HG03280 (cell line): ENCODE results near the gene DCC.

Experiments used
- ATAC-seq: cut with Tn5 transposase; IDR thresholded peaks from one replicate; pipeline ENCODE4 v1.9.1; 2021; ENCODE audit warnings: mild to moderate bottlenecking, moderate library complexity; ENCODE audit not compliant: unreplicated experiment

The DCC gene

GRCh38 chr18:52678034-52678433 is 338.0 kb downstream of the DCC start:
- ATAC-seq: no peak

GRCh38 chr18:52678551-52678950 is 338.6 kb downstream of the DCC start:
- no peak for ATAC-seq

GRCh38 chr18:52679354-52679753 is 339.4 kb downstream of the DCC start:
- ATAC-seq: no peak

- ATAC-seq: no peak
These were observed 342.3 kb downstream of the DCC start for GRCh38 chr18:52682260-52682659.

DNA sequence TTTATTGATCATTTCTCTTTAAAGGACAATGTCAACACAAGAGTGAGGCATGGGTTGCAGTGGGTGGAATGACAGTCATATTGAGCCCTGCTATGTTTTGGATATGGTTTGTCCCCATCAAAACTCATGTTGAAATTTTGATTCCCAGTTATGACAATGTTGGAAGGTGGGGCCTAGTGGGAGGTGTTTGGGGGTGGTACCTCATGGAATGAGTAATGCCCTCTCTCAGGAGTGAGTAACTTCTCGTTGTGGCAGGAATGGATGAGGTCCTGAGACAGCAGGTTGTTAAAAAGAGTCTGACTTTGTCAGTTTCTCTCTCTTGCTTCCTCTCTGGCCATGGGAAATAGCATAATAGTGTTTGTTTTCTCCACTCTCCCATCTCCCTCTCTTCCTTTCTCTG is 345.3 kb downstream of the DCC start:
- no peak for ATAC-seq

- ATAC-seq: no peak
These were observed 351.8 kb downstream of the DCC start for GRCh38 chr18:52691841-52692240.

GRCh38 chr18:52694804-52695203 is 354.8 kb downstream of the DCC start:
- no peak for ATAC-seq

- ATAC-seq: no peak
These were observed 360.1 kb downstream of the DCC start for GRCh38 chr18:52700116-52700515.

DNA sequence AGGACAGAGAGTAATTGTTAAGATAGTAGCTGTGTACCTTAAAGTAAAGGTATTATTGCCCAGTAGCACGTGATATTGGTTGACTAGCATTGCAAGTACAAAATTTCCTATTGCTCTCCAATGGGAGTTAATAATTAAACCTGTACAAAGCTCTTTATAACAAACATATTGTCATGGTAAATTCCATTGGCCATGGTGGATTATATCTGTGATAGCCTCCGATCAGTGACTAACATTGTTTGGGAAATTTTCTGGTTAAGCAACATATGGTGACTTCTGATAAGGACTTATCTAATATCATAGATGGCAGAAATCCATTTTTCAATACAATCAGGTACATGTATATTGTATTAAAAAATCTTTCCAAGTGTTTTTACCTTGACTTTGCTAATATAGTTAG is 360.8 kb downstream of the DCC start:
- ATAC-seq: no peak

DNA sequence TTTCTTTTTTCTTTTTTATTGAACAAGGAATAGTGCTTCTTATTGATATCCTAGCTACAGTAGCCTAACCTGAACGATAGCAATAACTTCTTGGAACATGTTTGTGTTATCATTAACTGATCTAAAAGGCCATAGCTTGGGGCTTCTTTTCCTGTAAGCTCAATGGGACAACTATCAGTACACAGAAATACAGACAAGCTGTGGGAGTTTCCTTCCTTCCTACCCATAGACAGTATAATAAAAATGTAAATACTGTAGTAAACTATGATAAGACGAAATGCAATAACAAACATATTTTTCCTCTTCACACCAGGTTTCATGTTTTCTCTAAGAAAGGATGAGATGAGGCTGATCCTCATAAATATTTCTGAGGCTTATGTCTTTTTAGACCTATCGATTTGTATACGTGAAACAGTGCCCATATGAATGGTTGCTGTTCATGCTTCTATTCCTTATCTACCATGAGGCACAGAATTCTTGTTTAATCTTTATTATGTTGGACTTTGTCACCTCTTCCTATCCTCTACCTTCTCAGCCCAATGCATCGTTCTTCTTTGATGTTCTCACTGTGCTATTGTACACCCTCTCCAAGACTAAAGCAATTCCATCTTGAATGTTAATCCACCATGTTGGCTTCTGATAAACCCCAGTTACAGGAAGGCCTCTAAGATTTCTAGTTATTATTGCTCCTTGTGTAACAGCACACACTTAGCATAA is 361.4 kb downstream of the DCC start:
- ATAC-seq: no peak

- ATAC-seq: no peak
These were observed 375.4 kb downstream of the DCC start for GRCh38 chr18:52715421-52715820.

DNA sequence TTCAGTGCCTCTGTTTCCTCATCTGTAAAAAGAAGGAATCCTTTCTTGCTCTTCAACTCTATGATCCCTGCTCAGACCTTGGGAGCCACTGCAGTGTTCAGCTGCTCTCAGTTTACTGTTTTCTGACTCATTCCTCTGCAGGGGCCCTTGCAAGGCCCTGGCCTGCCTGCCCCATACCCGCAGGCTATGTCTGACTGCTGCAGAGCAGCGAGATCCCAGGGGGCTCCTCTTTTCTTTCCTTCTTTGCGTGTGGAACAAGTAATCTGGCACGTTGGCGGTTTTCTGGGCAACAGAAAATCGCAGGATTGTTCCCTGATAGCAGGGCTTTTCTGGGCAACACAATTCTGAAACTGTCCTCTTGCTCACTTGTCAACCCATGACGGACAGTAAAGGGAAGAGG is 376.0 kb downstream of the DCC start:
- ATAC-seq: no peak

DNA sequence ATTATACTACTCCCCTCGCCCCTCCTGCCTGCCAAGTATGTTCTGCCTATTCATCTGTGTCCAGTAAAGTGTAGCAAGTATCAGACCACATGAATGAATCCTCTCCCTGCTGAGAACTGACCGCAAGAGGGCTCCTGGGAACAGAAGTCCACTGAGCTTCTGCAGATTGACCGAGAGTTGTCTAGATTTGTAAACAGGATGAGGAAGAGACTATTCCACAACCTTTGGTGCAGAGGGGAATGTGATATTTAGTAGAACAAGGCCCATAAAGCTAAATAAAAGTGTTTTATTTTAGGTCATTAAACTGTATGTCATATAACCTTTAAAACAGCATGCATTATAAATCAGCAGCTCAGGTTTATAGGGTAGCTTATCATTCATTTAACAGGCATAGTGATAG is 377.0 kb downstream of the DCC start:
- ATAC-seq: no peak

- ATAC-seq: no peak
These were observed 382.9 kb downstream of the DCC start for GRCh38 chr18:52722904-52723303.

DNA sequence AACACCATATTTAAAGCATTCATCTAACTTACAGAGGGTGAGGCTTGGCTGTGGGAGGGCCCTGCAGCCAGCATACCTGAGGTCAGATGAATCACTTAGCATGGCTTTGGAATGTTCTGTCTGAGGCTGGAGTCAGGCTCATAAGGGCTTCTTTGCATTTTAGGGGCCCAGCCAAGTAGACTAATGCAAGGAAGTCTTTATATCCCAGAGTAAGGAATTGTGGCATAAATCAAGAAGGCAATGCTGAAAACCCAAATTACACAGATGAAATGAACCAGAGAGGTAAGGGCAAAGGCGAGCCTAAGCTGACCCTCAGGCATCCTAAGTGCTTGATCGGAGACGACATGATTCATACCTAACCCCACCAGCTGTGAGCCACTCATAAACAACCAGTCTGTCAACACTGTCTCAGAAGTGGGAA is 383.6 kb downstream of the DCC start:
- no peak for ATAC-seq

GRCh38 chr18:52730972-52731619 is 391.1 kb downstream of the DCC start:
- ATAC-seq: no peak

DNA sequence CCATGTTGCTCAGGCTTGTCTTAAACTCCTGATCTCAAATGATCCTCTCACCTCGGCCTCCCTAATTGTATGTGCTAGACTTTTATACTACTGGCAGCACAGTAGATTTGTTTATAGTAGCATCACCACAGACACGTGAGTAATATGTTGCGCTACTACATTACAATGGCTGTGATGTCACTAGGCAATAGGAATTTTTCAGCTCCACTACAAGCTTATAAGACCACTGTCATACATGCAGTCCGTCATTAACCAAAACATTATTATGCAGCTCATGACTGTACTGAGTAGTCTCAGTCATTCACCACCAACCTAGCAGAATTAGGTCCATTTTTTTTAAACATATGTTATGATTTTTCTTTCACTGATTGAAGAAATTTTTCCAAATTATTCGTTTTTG is 398.9 kb downstream of the DCC start:
- no peak for ATAC-seq

DNA sequence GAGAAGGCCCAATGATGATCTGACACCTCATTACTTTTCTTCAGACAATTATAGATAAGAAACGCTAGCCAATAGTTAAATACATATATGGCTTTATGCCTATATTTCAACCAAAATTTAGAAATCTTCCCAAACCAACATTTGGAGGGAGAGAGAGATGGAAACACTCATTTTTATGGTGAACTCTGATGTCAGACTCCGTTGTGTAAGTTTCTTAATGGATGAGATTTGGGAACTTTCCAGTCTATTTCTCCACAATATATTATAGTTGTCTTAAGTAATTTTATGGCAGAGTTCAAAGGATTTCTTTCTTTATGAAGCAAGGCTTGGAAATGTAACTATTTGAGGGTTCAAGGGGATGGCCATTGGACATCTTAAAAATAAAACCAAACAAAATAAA is 407.0 kb downstream of the DCC start:
- ATAC-seq: no peak

- ATAC-seq: no peak
These were observed 407.9 kb downstream of the DCC start for GRCh38 chr18:52747869-52748268.

GRCh38 chr18:52748343-52748742 is 408.3 kb downstream of the DCC start:
- no peak for ATAC-seq

- no peak for ATAC-seq
These were observed 409.5 kb downstream of the DCC start for GRCh38 chr18:52749542-52749941.

GRCh38 chr18:52750995-52751394 is 411.0 kb downstream of the DCC start:
- ATAC-seq: no peak

GRCh38 chr18:52764316-52764715 is 424.3 kb downstream of the DCC start:
- no peak for ATAC-seq
